HTR-8/SVneo (cell line): ENCODE measurements around the gene GIMAP2.
"Not testable (repeated sequence)": the region's sequence is repeated elsewhere in the genome, so short reads cannot be mapped to it uniquely, and the experiment has no call there.

Source experiments
- DNase-seq: peaks from one replicate; pipeline ENCODE4 v3.0.0; 2011; ENCODE audit warnings: low spot score, mixed read lengths; ENCODE audit not compliant: insufficient read length
- FAIRE-seq: peaks from 2 replicates; lab custom pipeline; 2011; peaks lifted over from hg19 to GRCh38; lab: Jason Lieb, UNC

The GIMAP2 gene

GRCh38 chr7:150685219-150686029 lies at the start of gene GIMAP2:
TSS of gene GIMAP2 (plus strand) at chr7:150685706. CDS start at chr7:150687060, 1,354 bp downstream.
- DNase-seq (peak; percentile 19), FAIRE-seq (no peak)

GRCh38 chr7:150641854-150642253 lies 43.7 kb upstream of the GIMAP2 start:
- FAIRE-seq (no peak), DNase-seq (no peak)

GRCh38 chr7:150642926-150643325 lies 42.6 kb upstream of the GIMAP2 start:
- FAIRE-seq, result no peak
- no peak for DNase-seq

- no peak for DNase-seq
- no peak for FAIRE-seq
These were observed 40.1 kb upstream of the GIMAP2 start for GRCh38 chr7:150645259-150646020.

- no peak for DNase-seq
- no peak for FAIRE-seq
These were observed 37.0 kb upstream of the GIMAP2 start for GRCh38 chr7:150648353-150649079.

- DNase-seq, result no peak
- FAIRE-seq, result no peak
These were observed 36.5 kb upstream of the GIMAP2 start for GRCh38 chr7:150649080-150649385.

- no peak for FAIRE-seq
- no peak for DNase-seq
These were observed 30.8 kb upstream of the GIMAP2 start for GRCh38 chr7:150654692-150655091.

GRCh38 chr7:150656047-150656446 lies 29.5 kb upstream of the GIMAP2 start:
- DNase-seq, result no peak
- FAIRE-seq, result no peak

GRCh38 chr7:150657526-150657925 lies 28.0 kb upstream of the GIMAP2 start:
- FAIRE-seq (no peak), DNase-seq (no peak)

GRCh38 chr7:150660939-150661613 lies 24.4 kb upstream of the GIMAP2 start:
- FAIRE-seq (no peak), DNase-seq (no peak)

GRCh38 chr7:150662821-150663220 lies 22.7 kb upstream of the GIMAP2 start:
- FAIRE-seq, DNase-seq: not testable (repeated sequence)

- DNase-seq (no peak), FAIRE-seq (no peak)
These were observed 21.6 kb upstream of the GIMAP2 start for GRCh38 chr7:150663802-150664494.

- DNase-seq, result no peak
- no peak for FAIRE-seq
These were observed 20.3 kb upstream of the GIMAP2 start for GRCh38 chr7:150665089-150665748.

- no peak for FAIRE-seq
- DNase-seq, result no peak
These were observed 19.6 kb upstream of the GIMAP2 start for GRCh38 chr7:150665896-150666295.

- no peak for FAIRE-seq
These were observed 19.1 kb upstream of the GIMAP2 start for GRCh38 chr7:150666412-150666811.

GRCh38 chr7:150668472-150668911 lies 17.0 kb upstream of the GIMAP2 start:
- FAIRE-seq (no peak), DNase-seq (no peak)

More at GRCh38 chr7:150666412-150666811, 19.1 kb upstream of the GIMAP2 start:
- no peak for DNase-seq

GRCh38 chr7:150668977-150669376 lies 16.5 kb upstream of the GIMAP2 start:
- FAIRE-seq (no peak), DNase-seq (no peak)

- DNase-seq, FAIRE-seq: not testable (repeated sequence)
These were observed 13.5 kb upstream of the GIMAP2 start for GRCh38 chr7:150671798-150672585.
